ENCODE data around the gene NEURL3. TPM values are rescaled to one million over a fixed set of nuclear protein-coding genes. Genes with fewer than 3 reads are reported as not detected.
A peak's percentile ranks its signal among the peaks of the same experiment; 100 is the strongest.

NEURL3 gene
- total and polyA plus RNA-seq, 2 donors (not counting 1 experiment from before 2014, with no cell fraction given), result not detected

DNA sequence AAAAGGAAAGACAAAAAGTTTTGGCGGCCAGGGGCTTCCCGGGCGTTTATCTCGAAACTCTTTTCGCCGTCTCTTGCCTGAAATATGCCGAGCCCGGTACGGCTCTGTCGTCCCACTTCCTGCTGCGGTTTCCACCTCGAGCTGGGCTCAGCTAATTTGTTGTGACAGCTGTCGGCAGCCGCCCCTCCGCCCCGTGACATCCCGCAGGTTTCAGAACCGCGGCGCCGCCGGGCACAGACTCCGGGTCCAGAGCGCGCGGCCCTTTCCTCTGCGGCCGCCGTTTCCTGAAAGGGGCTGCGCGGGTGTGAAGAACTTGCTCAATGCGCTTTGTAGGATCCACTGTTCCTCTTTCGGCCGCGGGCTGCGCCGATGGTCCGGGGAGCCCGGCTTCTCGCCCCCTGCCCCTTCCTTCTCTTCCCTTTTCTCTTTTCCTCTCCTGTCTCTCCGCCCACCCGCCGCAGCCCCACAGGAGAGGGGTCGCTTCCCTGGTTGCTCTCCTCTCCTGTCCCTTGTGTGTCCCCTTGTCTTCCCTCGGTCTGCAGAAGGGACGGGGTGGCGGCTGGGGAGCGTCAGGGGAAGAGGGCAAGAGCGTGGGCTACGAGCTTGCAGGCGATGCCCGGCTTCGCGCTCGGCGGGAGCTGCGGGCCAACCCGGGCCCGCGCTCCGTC, 32.0 kb upstream of the NEURL3 start:
- H3K4me3 ChIP-seq (ENCODE audit: control extremely low read depth in 1 of 5, extremely low read depth in 1 of 5, insufficient read depth in 1 of 5, low read depth in 2 of 5, low read length in 4 of 5), result peak overlapping the region; percentile 28 to 85 (median 76)
- peaks cover 0 to 5% of the 10 kb centered on the region in 2 experiments for H3K36me3 ChIP-seq (replicated peaks in 1 of 2; ENCODE audit: control extremely low read depth in 1 of 2, control insufficient read depth in 1 of 2, extremely low read depth in 1 of 2, insufficient read depth in 2 of 2, low read length in 1 of 2)
- TF ChIP-seq, protein P1, sequence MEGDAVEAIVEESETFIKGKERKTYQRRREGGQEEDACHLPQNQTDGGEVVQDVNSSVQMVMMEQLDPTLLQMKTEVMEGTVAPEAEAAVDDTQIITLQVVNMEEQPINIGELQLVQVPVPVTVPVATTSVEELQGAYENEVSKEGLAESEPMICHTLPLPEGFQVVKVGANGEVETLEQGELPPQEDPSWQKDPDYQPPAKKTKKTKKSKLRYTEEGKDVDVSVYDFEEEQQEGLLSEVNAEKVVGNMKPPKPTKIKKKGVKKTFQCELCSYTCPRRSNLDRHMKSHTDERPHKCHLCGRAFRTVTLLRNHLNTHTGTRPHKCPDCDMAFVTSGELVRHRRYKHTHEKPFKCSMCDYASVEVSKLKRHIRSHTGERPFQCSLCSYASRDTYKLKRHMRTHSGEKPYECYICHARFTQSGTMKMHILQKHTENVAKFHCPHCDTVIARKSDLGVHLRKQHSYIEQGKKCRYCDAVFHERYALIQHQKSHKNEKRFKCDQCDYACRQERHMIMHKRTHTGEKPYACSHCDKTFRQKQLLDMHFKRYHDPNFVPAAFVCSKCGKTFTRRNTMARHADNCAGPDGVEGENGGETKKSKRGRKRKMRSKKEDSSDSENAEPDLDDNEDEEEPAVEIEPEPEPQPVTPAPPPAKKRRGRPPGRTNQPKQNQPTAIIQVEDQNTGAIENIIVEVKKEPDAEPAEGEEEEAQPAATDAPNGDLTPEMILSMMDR (IDR thresholded peaks at IDR 0.05), result no peak
- no peak for TF ChIP-seq EZH2 (IDR thresholded peaks at IDR 0.05; ENCODE audit: borderline replicate concordance, insufficient read depth, low read depth, low read length, poor library complexity, severe bottlenecking)
- no peaks in the 10 kb centered on the region for H3K9me3 ChIP-seq (ENCODE audit: control extremely low read depth in 1 of 3, control insufficient read depth in 2 of 3, insufficient read depth in 1 of 3, low read length in 2 of 3)
- H3K79me2 ChIP-seq (ENCODE audit: control insufficient read depth, insufficient read depth, low read length), result peaks cover 46% of the 10 kb centered on the region
- H3K4me2 ChIP-seq (replicated peaks; ENCODE audit: low read depth, low read length, poor library complexity, severe bottlenecking), result peak overlapping the region; percentile 95
- peaks cover 41% of the 10 kb centered on the region for H4K20me1 ChIP-seq (ENCODE audit: control insufficient read depth, insufficient read depth, low read length, poor library complexity, severe bottlenecking)
- Mint-ChIP-seq H3K9me3 (ENCODE audit: insufficient read depth) (no peaks in the 10 kb centered on the region), H3K4me1 (peaks cover 40% of the 10 kb centered on the region), H3K4me3 (peak overlapping the region; percentile 83), H3K27ac (peak overlapping the region; percentile 97), H3K27me3 (no peaks in the 10 kb centered on the region)
- POLR2A ChIA-PET, result interaction anchor here (3.0 to 3.4 kb wide), 2 partner anchors 10 to 17 kb away, joined by 12 to 27 read pairs; no protein-coding TSS in a partner anchor
- H2AFZ ChIP-seq (ENCODE audit: insufficient read depth, low read depth, low read length, poor library complexity, severe bottlenecking), result peak overlapping the region; percentile 48
- H3K27ac ChIP-seq (ENCODE audit: low read length in 2 of 2), result peak overlapping the region; percentile 81 to 94
- ATAC-seq (ENCODE audit: low read depth) (peak; percentile 35), DNase-seq (peak; percentile 94)
- H3K27me3 ChIP-seq (replicated peaks in 1 of 4; ENCODE audit: control extremely low read depth in 1 of 4, control insufficient read depth in 3 of 4, insufficient read depth in 4 of 4, low read length in 3 of 4), result no peaks in the 10 kb centered on the region
- peak overlapping the region; percentile 87 for H3K9ac ChIP-seq (ENCODE audit: low read length)
- under 1% methylated on average over 61 of the region's 61 CpGs for WGBS (ENCODE audit: insufficient coverage)
- intact Hi-C loops (cut with micrococcal nuclease), result loop anchor here (1.0 to 10.0 kb wide), 9 partner anchors 17 to 392 kb away; partner anchors contain the start of genes ANKRD39, CIAO1, CNNM3 and CNNM4
- H3K4me1 ChIP-seq (ENCODE audit: control insufficient read depth in 2 of 2, insufficient read depth in 2 of 2, low read length in 2 of 2), result peaks cover 32 to 48% of the 10 kb centered on the region in 2 donors
- CTCF ChIA-PET, result interaction anchor here (0.5 to 6.1 kb wide), 8 partner anchors 10 to 223 kb away, joined by 3 to 53 read pairs (median 6); no protein-coding TSS in a partner anchor

Data from B cell (primary cell).